Eye (tissue), 1 donor: ENCODE measurements around the gene ME2.
"Not testable (repeated sequence)": the region's sequence is repeated elsewhere in the genome, so short reads cannot be mapped to it uniquely, and the experiment has no call there.

Experiments used
- DNase-seq: peaks from one replicate; pipeline ENCODE4 v3.0.0-alpha.2; 2015

Gene ME2

DNA sequence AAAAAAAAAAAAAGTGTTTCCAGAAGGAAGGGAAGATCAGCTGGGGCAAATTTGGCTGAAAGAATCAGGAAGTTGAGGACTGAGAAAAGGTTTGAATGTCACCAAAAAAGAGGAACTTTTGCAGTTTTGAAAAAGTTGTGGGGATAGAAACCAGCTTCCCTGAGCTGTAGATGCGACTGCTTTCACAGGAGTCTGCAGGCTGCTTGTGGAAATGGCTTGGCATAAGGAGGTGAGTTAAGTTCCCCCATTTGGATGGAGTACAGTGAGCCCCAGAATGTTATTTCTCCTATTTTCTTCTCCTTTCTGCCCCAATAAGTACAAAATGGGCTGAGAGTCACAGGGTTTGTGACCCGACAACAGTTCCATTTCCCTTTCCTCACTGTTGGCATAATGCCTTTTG, 16.5 kb upstream of the ME2 start:
- DNase-seq: no peak

DNA sequence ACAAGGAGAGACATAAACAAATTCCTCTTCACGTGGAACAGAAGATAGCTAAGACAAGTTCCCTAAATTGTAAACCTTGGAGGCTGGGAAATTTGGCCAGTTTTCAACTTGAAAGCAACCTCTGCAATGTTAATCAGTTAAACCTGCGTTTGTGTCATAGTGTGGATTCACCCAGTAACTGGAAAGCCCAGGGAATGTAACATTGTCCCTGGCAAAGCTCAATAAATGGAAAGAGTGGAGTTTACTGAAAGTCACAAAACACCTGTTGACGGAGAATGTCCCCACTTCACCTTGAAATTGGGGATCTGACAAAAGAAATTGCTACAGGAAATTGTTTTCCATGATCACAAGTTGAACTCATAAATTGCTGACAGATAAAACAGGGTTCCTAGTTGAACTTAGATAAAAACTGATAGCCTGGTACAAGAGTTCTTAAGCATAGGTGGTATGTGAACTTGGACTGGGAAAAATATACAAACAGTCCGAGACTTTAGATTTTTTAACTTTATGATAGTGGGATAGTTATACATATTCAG, 15.0 kb upstream of the ME2 start:
- DNase-seq: no peak

DNA sequence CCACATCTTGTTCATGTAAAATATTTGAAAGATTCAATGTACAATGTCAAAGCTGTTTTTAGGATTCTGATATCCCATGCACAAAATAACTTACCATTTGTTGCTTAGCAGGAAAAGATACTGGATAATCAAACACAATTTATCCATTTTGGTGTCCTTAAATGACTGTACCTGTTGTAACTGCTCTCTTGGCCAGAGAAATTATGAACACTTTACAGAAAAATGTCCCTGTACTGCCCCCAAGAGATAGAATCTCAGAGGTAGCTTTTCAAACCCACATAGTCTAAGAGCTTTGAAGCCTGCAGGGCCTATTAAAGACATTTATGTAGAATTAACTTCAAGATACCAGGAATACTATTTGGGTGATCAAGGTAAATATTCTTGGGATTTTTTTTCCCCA, 12.2 kb upstream of the ME2 start:
- DNase-seq: no peak

DNA sequence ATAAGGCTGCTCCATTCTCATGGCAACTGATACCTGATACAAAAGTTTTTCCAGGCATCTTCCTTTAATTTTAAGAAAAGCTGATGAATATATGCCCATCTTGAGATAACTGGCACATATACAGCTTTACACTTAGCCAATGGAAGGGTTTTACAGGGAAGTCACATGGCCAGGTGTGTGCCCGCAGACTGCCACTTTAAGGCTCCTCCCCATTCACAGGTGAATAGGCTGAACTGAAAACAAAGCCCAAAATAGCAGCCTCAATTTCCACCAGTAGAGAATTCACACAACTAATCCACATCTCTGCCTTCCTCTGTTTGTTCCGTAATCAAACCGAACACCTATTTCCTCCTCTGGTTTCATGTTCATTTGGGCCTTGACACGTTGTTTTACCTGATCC, 9.8 kb upstream of the ME2 start:
- no peak for DNase-seq

GRCh38 chr18:50870138-50870845, 8.6 kb upstream of the ME2 start:
- DNase-seq: no peak

DNA sequence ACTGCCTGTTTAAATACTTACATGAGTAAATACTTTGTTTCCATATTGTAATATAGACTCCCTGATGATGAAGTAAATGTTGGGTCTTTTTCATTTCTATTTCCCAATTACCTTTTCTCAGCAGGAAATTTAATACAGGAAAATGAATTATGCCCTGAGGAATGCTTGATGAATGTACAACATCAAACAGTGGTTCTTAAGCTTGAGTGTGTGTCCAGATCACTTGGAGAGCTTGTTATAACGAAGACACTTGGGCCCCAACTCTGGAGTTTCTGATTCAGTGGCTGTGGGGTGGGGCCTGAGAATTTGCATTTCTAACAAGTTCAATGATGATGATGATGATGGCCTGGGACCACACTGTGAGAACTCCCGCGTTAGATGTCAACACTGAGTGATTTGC, 7.1 kb upstream of the ME2 start:
- DNase-seq: no peak

- no peak for DNase-seq
These were observed 2.9 kb upstream of the ME2 start for GRCh38 chr18:50875966-50876536.

DNA sequence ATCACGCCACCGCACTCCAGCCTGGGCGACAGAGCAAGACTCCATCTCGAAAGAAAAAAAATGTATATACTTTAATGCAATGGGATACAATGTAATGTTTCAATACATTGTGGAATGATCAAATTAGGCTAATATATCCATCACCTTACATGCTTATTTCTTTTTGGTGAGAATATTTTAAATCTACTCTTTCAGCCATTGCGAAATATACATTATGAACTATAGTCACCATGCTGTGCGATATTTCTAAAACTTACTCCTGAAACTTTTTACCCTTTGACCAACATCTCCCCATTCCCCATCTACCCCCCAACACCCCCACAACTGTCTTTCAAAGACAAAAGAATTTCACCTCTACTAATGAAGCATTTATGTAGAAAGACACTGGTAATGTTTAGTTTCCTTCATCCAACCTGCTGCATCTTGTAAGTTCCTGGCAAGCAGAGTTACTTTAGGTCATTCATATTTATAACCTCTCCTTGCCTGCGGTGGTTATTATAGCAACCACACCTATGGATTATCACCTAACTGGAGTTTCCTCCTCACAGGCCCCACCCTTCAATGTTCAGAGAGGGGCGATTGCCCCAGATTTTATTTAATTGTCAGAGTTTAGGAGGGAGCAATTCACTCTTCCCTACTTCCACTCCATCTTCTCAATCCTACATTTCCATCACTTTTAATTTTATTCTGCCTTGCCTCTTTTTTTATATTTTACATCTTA, 1.2 kb upstream of the ME2 start:
- DNase-seq: no peak

DNA sequence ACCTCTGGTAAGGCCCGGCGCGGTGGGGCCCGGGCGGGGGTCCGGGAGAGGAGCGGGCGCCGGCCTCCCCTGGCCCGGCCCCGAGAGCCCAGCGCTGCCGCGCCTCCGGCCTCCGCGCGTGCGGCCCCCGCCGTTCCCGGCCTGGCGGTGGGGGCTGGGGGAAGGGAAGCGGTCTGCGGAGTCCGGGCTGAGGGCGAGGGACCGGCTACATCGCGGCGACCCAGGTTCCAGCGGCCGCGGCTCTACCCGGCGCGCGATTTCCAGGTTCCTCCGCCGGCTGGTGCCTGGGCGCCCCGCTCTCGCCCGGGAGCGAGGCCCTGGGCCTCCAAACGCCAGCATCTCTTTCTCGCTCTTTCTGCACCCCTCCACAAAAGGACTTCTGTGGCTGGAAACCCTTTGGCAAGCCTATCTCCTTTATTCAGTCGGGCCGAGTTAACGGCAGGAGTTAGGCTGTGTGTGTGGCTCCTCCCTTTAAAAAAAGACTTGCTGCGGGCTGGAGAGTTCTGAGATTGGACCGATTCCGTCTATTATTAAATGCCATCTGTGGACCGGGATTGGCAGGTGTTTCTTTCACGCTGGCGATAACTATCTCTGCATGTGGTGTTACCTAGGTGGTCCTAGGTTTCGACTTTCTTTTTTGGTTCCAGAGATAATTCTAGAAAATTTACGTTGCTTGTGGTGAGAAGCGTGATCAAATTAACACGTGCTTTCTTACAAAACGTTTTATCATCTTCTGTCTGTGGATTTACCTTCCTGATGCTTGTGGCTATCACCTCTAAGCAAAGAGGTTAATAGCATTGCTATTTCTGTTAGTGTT, 592 bp downstream of the ME2 start:
- peak; percentile 85 for DNase-seq

DNA sequence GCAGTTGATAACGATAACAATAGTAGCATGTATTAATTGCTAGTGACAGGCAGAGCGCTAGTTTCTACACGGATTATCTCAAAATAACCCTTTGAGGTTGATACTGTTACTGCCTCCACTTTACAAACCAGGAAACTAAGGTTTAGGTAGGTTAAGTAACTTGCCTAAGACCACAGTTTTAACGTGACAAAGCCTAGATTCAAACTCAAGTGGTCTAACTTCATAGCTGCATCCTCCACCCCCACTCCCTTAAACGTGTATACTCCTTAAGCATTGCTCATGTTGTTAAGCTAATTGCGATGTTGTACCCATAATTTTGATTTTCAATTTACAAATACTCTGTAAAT, 1.2 kb downstream of the ME2 start:
- DNase-seq: no peak

DNA sequence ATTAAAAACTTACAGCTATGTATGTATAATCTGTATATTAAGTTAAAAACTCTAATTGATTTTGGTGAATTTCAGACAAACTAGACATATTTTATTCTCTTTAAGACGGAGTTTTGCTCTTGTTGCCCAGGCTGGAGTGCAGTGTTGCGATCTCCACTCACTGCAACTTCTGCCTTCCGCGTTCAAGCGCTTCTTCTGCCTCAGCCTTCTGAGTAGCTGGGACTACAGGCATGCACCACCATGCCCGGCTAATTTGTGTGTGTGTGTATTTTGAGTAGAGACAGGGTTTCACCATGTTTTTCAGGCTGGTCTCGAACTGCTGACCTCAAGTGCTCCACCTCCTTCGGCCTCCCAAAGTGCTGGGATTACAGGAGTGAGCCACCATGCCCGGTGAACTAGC, 2.0 kb downstream of the ME2 start:
- not testable (repeated sequence) for DNase-seq

DNA sequence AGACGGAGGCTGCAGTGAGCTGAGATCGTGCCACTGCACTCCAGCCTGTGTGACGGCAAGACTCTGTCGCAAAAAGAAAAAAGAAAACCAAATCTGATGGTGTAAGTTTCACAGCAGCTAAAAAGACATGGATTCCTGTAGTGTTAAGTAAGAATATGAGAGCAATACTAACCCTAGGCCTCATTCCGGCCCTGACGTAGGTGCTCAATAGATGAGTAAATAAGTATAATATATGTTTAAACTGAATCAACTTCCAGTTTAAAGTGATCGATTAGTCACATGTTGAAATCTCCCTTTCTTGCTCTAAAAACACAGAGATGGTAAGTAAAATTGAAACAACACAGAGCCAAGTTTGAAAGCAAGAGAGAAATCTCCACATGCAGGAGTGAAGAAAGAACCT, 8.0 kb downstream of the ME2 start:
- DNase-seq: no peak

DNA sequence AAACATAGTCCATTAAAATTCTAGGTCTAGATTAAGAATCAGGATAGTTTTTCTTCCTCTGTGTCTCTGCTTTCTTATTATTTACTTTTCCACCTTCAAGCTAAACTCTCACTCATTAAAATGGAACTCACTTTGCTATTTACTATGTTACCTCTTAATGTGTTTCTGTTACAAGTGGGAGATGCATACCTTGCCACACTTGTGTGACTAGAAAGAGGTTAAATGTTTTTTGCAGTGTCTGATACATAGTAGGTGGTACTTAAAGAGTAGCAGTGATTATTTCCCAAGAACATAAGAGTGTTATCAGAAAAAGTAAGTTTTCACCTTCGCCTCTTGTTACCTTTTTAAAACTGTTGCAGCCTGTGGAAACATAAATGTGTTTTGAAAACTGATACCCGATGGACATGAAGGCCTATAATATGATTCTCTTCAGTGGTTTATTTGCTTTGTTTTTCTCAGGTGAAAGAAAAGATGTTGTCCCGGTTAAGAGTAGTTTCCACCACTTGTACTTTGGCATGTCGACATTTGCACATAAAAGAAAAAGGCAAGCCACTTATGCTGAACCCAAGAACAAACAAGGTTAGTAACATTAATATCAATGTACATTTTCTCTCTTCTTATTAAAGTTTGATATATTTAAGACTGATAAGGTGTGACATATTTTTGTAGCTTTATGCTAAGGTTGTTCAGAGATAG, 16.6 kb downstream of the ME2 start:
- DNase-seq: no peak

DNA sequence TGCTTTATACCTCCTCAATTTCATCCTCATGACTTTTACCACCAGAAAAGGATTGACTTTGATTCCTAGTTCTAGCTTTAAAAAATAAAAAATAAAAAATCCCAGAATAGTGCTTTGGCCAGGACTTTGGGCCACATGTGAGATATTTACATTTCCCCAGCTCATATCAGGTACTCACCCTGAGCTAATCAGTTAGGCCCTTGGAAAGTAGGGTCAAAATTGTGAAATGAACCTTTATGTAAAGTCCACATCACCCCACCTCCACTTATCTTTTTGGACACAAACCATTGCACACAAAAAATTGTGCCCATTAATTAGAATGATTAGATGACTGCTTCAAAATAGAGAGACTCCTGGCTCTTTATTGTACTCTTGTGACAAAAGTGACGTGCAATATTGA, 17.2 kb downstream of the ME2 start:
- DNase-seq: no peak

DNA sequence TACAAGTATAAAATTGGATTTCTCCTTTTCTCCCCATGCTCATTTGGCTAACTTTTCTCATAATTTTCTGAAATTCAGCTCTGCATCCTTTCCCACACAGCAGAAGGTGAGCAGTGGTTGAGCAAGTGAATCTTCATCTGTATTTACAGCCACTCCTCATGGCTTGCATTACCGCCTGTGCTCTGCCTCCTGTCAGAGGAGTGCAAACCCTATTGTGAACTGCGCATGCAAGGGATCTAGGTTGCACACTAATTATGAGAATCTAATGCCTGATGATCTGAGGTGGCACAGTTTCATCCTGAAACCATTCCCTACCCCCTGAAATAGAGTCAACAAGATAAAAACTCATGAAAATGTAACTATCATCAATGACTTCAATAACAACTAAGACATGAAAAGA, 20.0 kb downstream of the ME2 start:
- no peak for DNase-seq

DNA sequence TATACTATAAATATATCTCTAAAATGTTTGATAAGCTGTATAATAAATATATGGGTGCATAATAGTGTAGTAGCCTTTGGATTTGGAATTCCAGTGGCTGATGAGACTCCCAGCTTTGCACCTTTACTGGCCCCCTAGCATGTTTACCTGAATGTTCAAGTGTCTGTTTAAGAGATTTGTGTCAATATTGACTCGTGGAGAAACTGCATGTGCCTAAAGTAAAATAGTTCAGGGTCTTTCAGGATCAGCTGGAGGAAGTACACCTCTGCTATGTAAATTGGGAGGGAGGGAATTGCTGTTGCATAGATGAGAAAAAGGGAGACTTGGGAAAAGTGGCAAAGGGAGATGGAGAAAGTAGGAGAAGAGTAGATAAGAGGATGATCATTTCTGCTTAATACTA, 23.9 kb downstream of the ME2 start:
- no peak for DNase-seq

- DNase-seq: no peak
These were observed 27.9 kb downstream of the ME2 start for GRCh38 chr18:50906843-50907242.

DNA sequence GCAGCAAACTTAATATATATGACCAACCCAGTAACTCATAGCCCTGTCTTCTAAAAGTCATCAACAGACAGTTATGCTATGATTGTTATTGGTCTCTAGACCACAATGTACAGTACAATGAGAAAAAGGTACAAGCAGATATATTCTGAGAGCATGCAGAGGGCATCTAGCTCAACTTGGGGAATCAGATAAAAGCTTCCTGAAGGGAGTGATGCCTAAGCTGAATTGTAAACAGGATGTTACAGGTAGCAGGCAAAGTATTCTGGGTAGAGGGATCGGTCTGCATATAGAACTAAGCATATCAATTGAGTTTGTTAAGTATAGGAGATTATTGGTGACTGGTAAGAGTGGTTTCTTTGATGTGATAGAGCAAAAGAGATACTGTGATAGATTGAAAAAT, 30.3 kb downstream of the ME2 start:
- DNase-seq: no peak

GRCh38 chr18:50911006-50911405, 32.1 kb downstream of the ME2 start:
- no peak for DNase-seq

DNA sequence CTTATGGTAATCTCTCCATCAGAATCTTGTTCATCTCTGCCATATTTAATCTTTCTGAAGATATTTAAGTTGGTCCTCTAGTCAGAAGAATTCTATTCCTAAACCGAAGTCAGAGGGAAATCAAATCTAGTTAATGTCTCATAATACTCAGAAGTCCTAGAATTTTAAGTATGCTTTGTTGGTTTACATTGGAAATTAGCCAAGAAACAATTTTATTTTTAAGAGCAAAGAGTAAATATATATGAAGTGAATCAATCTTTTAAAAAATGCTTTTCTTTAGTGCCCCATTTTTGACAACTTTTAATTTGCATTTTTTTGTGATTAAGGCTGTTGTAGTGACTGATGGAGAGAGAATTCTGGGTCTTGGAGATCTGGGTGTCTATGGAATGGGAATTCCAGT, 38.1 kb downstream of the ME2 start:
- DNase-seq: no peak

- DNase-seq: no peak
These were observed 39.2 kb downstream of the ME2 start for GRCh38 chr18:50918153-50918552.

GRCh38 chr18:50924372-50924771, 45.5 kb downstream of the ME2 start:
- no peak for DNase-seq

DNA sequence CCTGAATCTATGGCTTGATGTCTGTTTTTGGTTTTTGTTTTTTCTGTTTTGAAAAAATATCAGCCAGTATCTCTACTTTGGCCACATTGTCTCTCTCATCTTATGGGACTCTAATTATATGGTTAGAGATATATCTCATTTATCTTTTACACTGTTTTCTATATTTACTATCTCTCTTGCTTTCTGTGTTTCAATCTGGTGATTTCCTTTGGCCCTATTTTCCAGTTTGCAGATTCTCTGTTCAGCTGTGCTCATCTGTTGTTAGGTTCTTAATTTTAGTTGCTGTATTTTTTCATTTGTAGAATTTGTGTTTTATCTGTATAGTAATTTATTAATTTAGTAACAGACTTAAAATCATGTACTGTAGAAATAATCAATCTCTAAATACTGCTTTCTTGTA, 47.6 kb downstream of the ME2 start:
- no peak for DNase-seq
